Prostate gland (tissue), 2 donors: Measurements from ENCODE around the gene NT5C3B. TPM values are rescaled to one million over a fixed set of nuclear protein-coding genes. Genes with fewer than 3 reads are reported as not detected.
"Not testable (repeated sequence)": the region's sequence is repeated elsewhere in the genome, so short reads cannot be mapped to it uniquely, and the experiment has no call there.

Source experiments
- DNase-seq: peaks from one replicate; pipeline ENCODE4 v3.0.0-alpha.2; 2019; ENCODE audit warnings: low spot score
- H3K27ac ChIP-seq, 2 donors: fragments of 200-600 bp; sonication (generic); 2 replicates each; pipeline ENCODE4 v1.5.1; 2017 to 2019
- H3K27me3 ChIP-seq: fragments of 200-600 bp; sonication (generic); replicated peaks from 2 replicates; pipeline ENCODE4 v1.5.1; 2019; ENCODE audit not compliant: insufficient read depth
- H3K36me3 ChIP-seq, 2 donors: fragments of 200-600 bp; sonication (generic); 1 replicate in 1 of 2; 2 replicates in 1 of 2; pipeline versions ENCODE4 v1.5.1 to v1.8.1; 2017 to 2019
- H3K4me1 ChIP-seq: fragments of 200-600 bp; sonication (generic); replicated peaks from 2 replicates; pipeline ENCODE4 v1.5.1; 2019
- H3K4me3 ChIP-seq, 2 donors: fragments of 200-600 bp; sonication (generic); 2 replicates each; pipeline ENCODE4 v1.5.1; 2017 to 2019
- H3K9me3 ChIP-seq: fragments of 200-600 bp; sonication (generic); 2 replicates; pipeline ENCODE4 v1.5.1; 2017
- CTCF ChIP-seq, 4 experiments: fragments of 200-600 bp in 2 of 4; fragments of 450-650 bp in 2 of 4; sonication (generic) in 2 of 4; IDR thresholded peaks; 1 replicate in 3 of 4; 2 replicates in 1 of 4; pipeline ENCODE4 v1.5.1; 2016 to 2019; ENCODE audit warnings: antibody characterized with exemption in 4 of 4, mild to moderate bottlenecking in 2 of 4, moderate library complexity in 2 of 4
- POLR2A ChIP-seq: fragments of 450-650 bp; IDR thresholded peaks from one replicate; pipeline ENCODE4 v1.6.1; 2016; ENCODE audit warnings: antibody characterized with exemption, mild to moderate bottlenecking
- POLR2AphosphoS5 ChIP-seq: sonication (generic); formaldehyde crosslinking; IDR thresholded peaks from one replicate; pipeline ENCODE4 v1.6.1; 2017; ENCODE audit warnings: antibody characterized with exemption
- WGBS: methylation state at CpG from one replicate; pipeline ENCODE4 v1.1.5; 2018; 5-methylcytosine and 5-hydroxymethylcytosine counted together
- intact Hi-C: fragments of 100-400 bp; cut with DNase I; formaldehyde crosslinking; loops from one replicate; pipeline ENCODE4 v1.14.2; 2022
- total RNA-seq, 2 donors: library from RNA; depleted of rRNA; stranded (reverse); fragments of >200 nt; gene quantifications; one replicate each; pipeline ENCODE4 v1.1.0, GENCODE V29; 2016

NT5C3B gene
- total RNA-seq: 10 to 100 TPM; 53.9 to 67.2 TPM

- intact Hi-C loops: no loop called here
- Histone ChIP-seq H3K27ac (peak within 1 kb of the TSS; percentile 79 to 80), H3K36me3 (peaks cover 0 to 5% of the 10 kb centered on the region in 2 donors), H3K4me1 (no peaks in the 10 kb centered on the region), H3K4me3 (peak within 1 kb of the TSS; percentile 79 to 88), H3K9me3 (no peaks in the 10 kb centered on the region), H3K27me3 (no peaks in the 10 kb centered on the region)
- WGBS: under 1% methylated on average over 51 of the region's 72 CpGs
- DNase-seq: peak; percentile 39
- no peak for TF ChIP-seq CTCF (IDR thresholded peaks at IDR 0.05)
- TF ChIP-seq POLR2A: peak; percentile 18
- TF ChIP-seq POLR2AphosphoS5: peak; percentile 21
These were observed at the start of gene NT5C3B for GRCh38 chr17:41835800-41836549. NT5C3B (minus strand) TSS chr17:41836232; CDS start chr17:41836193, 39 bp downstream.

- H3K27ac ChIP-seq: no peak overlapping the region
- no peaks in the 10 kb centered on the region for H3K27me3 ChIP-seq
- no peak for DNase-seq
- peaks cover 22 to 30% of the 10 kb centered on the region in 2 donors for H3K36me3 ChIP-seq
- H3K9me3 ChIP-seq: no peaks in the 10 kb centered on the region
- no peaks in the 10 kb centered on the region for H3K4me1 ChIP-seq
- WGBS: 76% methylated on average over 6 of the region's 6 CpGs
- no peak for TF ChIP-seq POLR2AphosphoS5
- peak in 1 of 4 experiments; percentile 19 for TF ChIP-seq CTCF (IDR thresholded peaks at IDR 0.05)
- TF ChIP-seq POLR2A: no peak
- no peak overlapping the region for H3K4me3 ChIP-seq
- intact Hi-C loops: loop anchor here (10.0 kb wide), 1 partner anchor 151 kb away; the partner anchor contains the start of gene HAP1
These were observed 49.7 kb upstream of the NT5C3B start for GRCh38 chr17:41885733-41886132.

- peaks cover 30 to 42% of the 10 kb centered on the region in 2 donors for H3K36me3 ChIP-seq
These were observed 46.7 kb upstream of the NT5C3B start for GRCh38 chr17:41882756-41883155.

GRCh38 chr17:41880130-41880529 is 44.1 kb upstream of the NT5C3B start:
- H3K27ac ChIP-seq: no peak overlapping the region
- no peaks in the 10 kb centered on the region for H3K4me1 ChIP-seq
- H3K9me3 ChIP-seq: no peaks in the 10 kb centered on the region
- H3K27me3 ChIP-seq: no peaks in the 10 kb centered on the region
- no peak for DNase-seq
- no peak overlapping the region for H3K4me3 ChIP-seq
- H3K36me3 ChIP-seq: peaks cover 18 to 27% of the 10 kb centered on the region in 2 donors
- TF ChIP-seq POLR2A: no peak
- TF ChIP-seq POLR2AphosphoS5: no peak
- TF ChIP-seq CTCF (IDR thresholded peaks at IDR 0.05): no peak
- intact Hi-C loops: loop anchor here (10.0 kb wide), 1 partner anchor 145 kb away; the partner anchor contains the start of gene HAP1
- WGBS: 86% methylated on average over 4 of the region's 4 CpGs

More at GRCh38 chr17:41882756-41883155, 46.7 kb upstream of the NT5C3B start:
- intact Hi-C loops: loop anchor here (10.0 kb wide), 1 partner anchor 148 kb away; the partner anchor contains the start of gene HAP1
- 89% methylated on average over 6 of the region's 6 CpGs for WGBS
- no peak overlapping the region for H3K27ac ChIP-seq
- no peaks in the 10 kb centered on the region for H3K4me1 ChIP-seq
- no peaks in the 10 kb centered on the region for H3K27me3 ChIP-seq
- no peak overlapping the region for H3K4me3 ChIP-seq
- no peak for DNase-seq
- H3K9me3 ChIP-seq: no peaks in the 10 kb centered on the region
- no peak for TF ChIP-seq POLR2A
- TF ChIP-seq CTCF (IDR thresholded peaks at IDR 0.05): no peak
- TF ChIP-seq POLR2AphosphoS5: no peak

- H3K4me3 ChIP-seq, H3K4me1 ChIP-seq, H3K27me3 ChIP-seq, DNase-seq, H3K9me3 ChIP-seq, intact Hi-C loops, H3K27ac ChIP-seq: not testable (repeated sequence)
- peaks cover 12 to 18% of the 10 kb centered on the region in 2 donors for H3K36me3 ChIP-seq
- 97% methylated on average over 9 of the region's 9 CpGs for WGBS
These were observed 38.2 kb upstream of the NT5C3B start for GRCh38 chr17:41874293-41874670.
